T47D (cell line): ENCODE data around the gene NET1.

Source experiments
- DNase-seq, 2 experiments: peaks; one replicate each; pipeline versions ENCODE4 v3.0.0 to v3.0.0-alpha.2; 2011 to 2012; ENCODE audit warnings: low read depth in 1 of 2, low spot score in 1 of 2
- JUND ChIP-seq: IDR thresholded peaks from 2 replicates; pipeline ENCODE4 v1.6.1; 2012; ENCODE audit warnings: low read depth
- in situ Hi-C: cut with HindIII; loops from 2 replicates; pipeline ENCODE4 v1.10.0; 2016; ENCODE audit warnings: low sequenced_read_pairs, low pct_unique_long_range_greater_than_20kb

Gene NET1

DNA sequence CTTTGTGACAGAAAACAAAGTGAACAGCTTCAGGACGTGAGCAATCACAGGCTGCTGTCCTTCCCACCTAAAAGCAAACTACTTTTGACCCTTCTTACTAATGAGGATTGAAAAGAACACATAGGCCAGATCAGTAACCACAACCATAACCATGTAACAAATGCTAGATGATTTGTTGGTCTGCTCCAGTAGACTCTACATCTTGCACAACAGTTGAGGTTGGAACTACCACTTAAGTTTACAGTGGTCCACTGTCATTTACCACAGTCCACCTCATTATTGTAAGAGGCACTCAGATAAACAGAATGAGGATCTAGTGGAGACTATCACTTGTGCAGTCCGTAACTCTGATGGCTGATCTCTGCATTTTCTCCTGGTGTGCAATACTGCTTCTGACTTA, 27.8 kb downstream of the NET1 start:
- in situ Hi-C loops, result no loop called here
- no peak for DNase-seq
- TF ChIP-seq JUND, result no peak

DNA sequence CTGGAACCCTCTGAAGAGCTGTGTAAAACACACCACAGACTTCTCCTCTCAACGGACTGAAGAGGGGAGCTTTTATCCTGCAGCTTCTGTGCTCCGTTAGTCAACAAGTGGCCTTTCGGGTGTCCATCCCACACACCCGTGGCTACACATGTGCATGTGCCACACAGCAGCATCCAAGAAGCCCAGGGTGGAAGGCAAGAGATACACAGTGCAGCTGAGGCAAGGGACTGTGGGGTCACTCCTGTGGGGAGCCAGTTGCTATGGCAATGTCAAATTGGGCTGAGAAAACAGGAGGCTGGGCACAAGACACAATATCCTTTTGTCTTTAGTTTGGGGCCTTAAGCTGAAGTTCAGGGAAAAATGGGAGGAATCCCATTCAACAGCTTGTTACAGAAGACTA, 28.7 kb downstream of the NET1 start:
- in situ Hi-C loops, result no loop called here
- DNase-seq, result no peak

GRCh38 chr10:5442065-5442989, 30.0 kb downstream of the NET1 start:
- peak; percentile 37 to 86 for DNase-seq
- in situ Hi-C loops, result no loop called here
- TF ChIP-seq JUND, result no peak

More for the DNA sequence above, 28.7 kb downstream of the NET1 start:
- no peak for TF ChIP-seq JUND

DNA sequence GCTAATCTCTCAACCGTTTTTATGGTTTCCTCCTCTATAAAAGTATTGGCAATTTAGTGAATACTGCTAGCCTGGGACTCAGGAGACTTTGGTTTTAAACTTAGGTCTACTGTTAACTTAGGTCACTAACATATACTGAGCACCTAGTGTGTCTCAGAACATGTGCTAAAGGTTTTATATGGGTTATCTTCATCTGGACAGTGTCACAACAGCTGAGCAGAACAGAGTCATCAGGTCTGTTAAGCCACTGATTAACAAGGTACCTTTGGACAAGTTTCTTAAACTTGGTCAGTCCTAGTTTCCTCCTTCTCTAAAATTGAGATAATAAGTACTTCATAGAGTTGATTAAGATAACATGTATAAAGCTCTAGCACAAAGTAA, 30.6 kb downstream of the NET1 start:
- TF ChIP-seq JUND, result no peak
- DNase-seq, result no peak
- in situ Hi-C loops, result no loop called here

DNA sequence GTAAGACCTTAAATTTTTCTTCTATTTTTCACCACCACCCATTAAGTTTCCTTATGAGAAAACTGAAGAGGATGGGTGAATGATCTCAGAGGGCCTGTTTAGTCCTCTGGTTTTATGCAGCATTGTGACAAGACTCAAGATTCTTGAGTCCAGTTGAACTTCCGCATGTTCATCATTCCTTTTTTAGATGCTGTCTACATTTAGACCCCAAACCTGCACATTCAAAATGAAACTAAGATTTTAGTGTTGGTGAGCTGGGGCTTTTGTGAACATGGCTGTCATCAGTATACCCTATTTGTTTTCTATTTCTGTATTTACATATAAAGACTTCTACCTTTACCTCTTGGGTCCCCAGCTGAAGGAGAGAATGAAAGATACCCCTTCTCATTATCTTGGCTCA, 31.1 kb downstream of the NET1 start:
- TF ChIP-seq JUND, result no peak
- in situ Hi-C loops, result no loop called here
- DNase-seq, result no peak

DNA sequence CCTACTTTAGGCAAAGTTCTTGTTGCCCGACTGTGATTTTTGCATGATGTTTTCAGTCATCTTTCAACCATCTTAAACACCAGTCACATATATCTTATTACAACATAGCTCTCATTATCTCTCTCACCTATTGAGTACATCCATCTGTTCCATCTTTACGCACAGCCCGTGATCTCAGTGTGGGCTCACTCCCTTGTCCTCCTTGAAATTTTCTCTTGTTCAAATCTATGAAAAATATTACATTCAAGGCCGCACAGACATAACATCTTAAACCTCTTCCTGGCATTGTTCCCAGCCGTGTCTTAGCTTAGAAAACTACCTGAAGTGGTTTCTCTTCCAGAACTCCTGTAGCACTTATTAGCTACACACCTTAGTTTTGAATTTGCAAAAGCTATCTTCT, 32.6 kb downstream of the NET1 start:
- in situ Hi-C loops, result no loop called here
- DNase-seq, result no peak
- TF ChIP-seq JUND, result no peak

DNA sequence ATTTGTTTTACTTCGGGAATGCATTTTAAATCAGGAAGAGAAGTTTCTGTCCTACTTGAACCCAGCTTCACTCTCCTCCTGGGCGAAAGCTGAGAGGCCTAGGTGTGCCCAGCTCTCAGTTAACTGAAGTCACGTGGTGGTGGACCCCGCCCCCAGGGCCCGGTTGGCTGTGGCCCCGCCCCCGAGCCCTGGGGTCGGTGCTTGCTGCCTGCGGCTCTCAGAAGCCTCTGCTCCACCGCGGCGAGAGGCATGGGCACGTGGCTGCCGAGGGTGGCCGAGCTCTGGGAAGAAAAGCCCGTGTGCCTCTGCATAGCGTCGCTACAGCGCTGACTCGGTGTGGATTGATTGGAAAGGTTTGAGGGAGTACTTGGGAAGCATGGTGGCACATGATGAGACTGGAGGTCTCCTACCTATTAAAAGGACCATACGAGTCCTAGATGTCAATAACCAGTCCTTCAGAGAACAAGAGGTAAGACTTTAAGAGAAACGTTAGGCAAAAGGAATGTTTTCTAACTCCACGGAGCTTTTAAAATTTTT, 34.1 kb downstream of the NET1 start:
- no peak for TF ChIP-seq JUND
- peak; percentile 65 to 93 for DNase-seq
- in situ Hi-C loops, result no loop called here

GRCh38 chr10:5447056-5447455, 34.7 kb downstream of the NET1 start:
- TF ChIP-seq JUND, result no peak
- in situ Hi-C loops, result no loop called here
- no peak for DNase-seq

- no peak for TF ChIP-seq JUND
- in situ Hi-C loops, result no loop called here
- no peak for DNase-seq
These were observed 35.3 kb downstream of the NET1 start for GRCh38 chr10:5447611-5448071.

- DNase-seq, result no peak
- no peak for TF ChIP-seq JUND
- in situ Hi-C loops, result no loop called here
These were observed 36.1 kb downstream of the NET1 start for GRCh38 chr10:5448333-5449001.

DNA sequence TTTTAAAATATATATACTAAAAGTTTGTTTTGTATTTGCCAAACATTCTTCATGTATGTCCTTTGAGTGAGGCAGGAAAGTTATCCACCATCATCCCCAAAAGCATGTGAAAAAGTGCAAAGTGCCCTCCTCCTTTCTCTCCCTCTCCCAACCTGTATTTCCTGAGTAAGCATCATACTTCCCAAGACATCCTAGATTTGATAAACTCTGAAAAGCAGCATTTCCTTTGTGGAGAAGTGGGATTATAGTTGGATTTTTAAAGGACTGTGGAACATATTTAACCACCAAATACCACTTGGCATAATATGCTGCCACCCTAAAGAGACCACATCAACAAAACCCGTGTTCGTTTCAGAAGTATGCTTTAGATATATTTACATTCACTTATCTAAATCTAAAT, 36.9 kb downstream of the NET1 start:
- in situ Hi-C loops, result no loop called here
- TF ChIP-seq JUND, result no peak
- DNase-seq, result no peak

DNA sequence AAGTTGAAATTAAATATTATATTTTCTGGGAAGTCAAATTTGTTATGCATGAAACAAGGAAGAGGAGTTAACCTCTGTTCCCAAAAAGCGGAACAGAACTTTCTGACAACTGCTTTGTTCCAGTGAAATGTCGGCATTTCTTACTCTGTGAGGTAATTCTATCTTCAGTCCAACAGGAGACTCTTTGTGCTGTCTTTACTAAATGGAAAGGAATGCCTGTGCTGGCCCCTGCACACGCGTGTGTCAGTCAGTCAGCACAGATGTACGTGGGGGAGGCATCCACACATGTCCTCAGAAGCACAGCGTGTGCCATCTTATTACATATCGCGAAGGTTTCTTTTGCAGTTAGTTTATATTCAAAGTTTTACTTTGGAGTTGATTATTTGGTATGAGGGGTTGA, 37.5 kb downstream of the NET1 start:
- DNase-seq, result no peak
- in situ Hi-C loops, result no loop called here
- TF ChIP-seq JUND, result no peak
